K562 (cell line): Measurements from ENCODE around the gene PARK7. TPM values are rescaled to one million over a fixed set of nuclear protein-coding genes. Genes with fewer than 3 reads are reported as not detected.

Source experiments
- BCL6 ChIP-seq: fragments of 250-450 bp; sonication (Bioruptor Pico); IDR thresholded peaks from 2 replicates; pipeline ENCODE4 v1.4.0; 2020
- E2F6 ChIP-seq, 2 experiments: IDR thresholded peaks; 2 replicates each; pipeline ENCODE4 v1.6.1; 2011; ENCODE audit warnings: borderline replicate concordance in 1 of 2, control low read depth in 1 of 2, low read depth in 1 of 2, low read length in 1 of 2, mild to moderate bottlenecking in 1 of 2, mixed read lengths in 1 of 2, moderate library complexity in 1 of 2; ENCODE audit not compliant: insufficient read depth in 1 of 2, insufficient read length in 1 of 2, poor library complexity in 1 of 2, severe bottlenecking in 1 of 2; ENCODE audit errors: extremely low read depth in 1 of 2
- HDAC6 ChIP-seq: IDR thresholded peaks from 2 replicates; pipeline ENCODE4 v1.6.1; 2012; ENCODE audit warnings: low read depth, mild to moderate bottlenecking, control low read depth, inconsistent platforms, low read length, moderate library complexity
- HMBOX1 ChIP-seq: sonication (generic); IDR thresholded peaks from 2 replicates; pipeline ENCODE4 v1.6.1; 2016
- MAFG ChIP-seq: fragments of 450-650 bp; conservative IDR thresholded peaks from 2 replicates; pipeline ENCODE4 v1.6.1; 2016; ENCODE audit warnings: missing genetic modification characterization, missing compliant biosample characterization
- MEF2D ChIP-seq: conservative IDR thresholded peaks from 2 replicates; pipeline ENCODE4 v1.6.1; 2016; ENCODE audit warnings: low read depth, missing genetic modification characterization, missing compliant biosample characterization
- PYGO2 ChIP-seq: fragments of 450-650 bp; IDR thresholded peaks from 2 replicates; pipeline ENCODE4 v1.6.1; 2016; ENCODE audit warnings: mild to moderate bottlenecking, missing genetic modification characterization, moderate library complexity, missing compliant biosample characterization
- RBFOX2 ChIP-seq: fragments of 200-400 bp; formaldehyde crosslinking; IDR thresholded peaks from 2 replicates; pipeline ENCODE4 v1.6.1; 2017; ENCODE audit warnings: low read depth, mild to moderate bottlenecking, low read length, moderate library complexity
- RBM17 ChIP-seq: fragments of 200-400 bp; formaldehyde crosslinking; IDR thresholded peaks from 2 replicates; pipeline ENCODE4 v1.6.1; 2017; ENCODE audit warnings: low read depth, mild to moderate bottlenecking, low read length, borderline replicate concordance
- RBM25 ChIP-seq: fragments of 200-400 bp; formaldehyde crosslinking; IDR thresholded peaks from 2 replicates; pipeline ENCODE4 v1.6.1; 2018; ENCODE audit warnings: low read length, low read depth, moderate library complexity; ENCODE audit not compliant: severe bottlenecking
- RCOR1 ChIP-seq, 2 experiments: IDR thresholded peaks; 2 replicates each; pipeline ENCODE4 v1.6.1; 2012; ENCODE audit warnings: low read depth in 2 of 2, low read length in 2 of 2, borderline replicate concordance in 1 of 2, improper control_type of control experiment in 1 of 2
- SAP30 ChIP-seq: fragments of 200-600 bp; sonication (generic); IDR thresholded peaks from 2 replicates; pipeline ENCODE4 v1.6.1; 2012; ENCODE audit warnings: borderline replicate concordance, low read depth, mild to moderate bottlenecking, moderate library complexity, low read length, control low read depth, inconsistent platforms; ENCODE audit not compliant: insufficient read depth, poor library complexity, severe bottlenecking
- SUPT5H ChIP-seq: fragments of 450-650 bp; IDR thresholded peaks from 2 replicates; pipeline ENCODE4 v1.6.1; 2016
- THRA ChIP-seq: fragments of 450-650 bp; IDR thresholded peaks from 2 replicates; pipeline ENCODE4 v1.6.1; 2017; ENCODE audit warnings: mild to moderate bottlenecking, moderate library complexity
- YY1 ChIP-seq, 3 experiments: IDR thresholded peaks; 2 replicates each; pipeline ENCODE4 v1.6.1; 2011; ENCODE audit warnings: low read length in 2 of 3, mild to moderate bottlenecking in 2 of 3, moderate library complexity in 2 of 3, borderline replicate concordance in 1 of 3, control low read depth in 1 of 3, low read depth in 1 of 3; ENCODE audit not compliant: insufficient read depth in 3 of 3, insufficient replicate concordance in 2 of 3, control insufficient read depth in 1 of 3, insufficient read length in 1 of 3; ENCODE audit errors: extremely low read depth in 1 of 3
- ZBTB8A ChIP-seq: fragments of 450-650 bp; IDR thresholded peaks from 2 replicates; pipeline ENCODE4 v1.6.1; 2018; ENCODE audit warnings: mild to moderate bottlenecking, moderate library complexity; ENCODE audit not compliant: partially characterized antibody
- ZNF175 ChIP-seq: fragments of 200-800 bp; sonication (Bioruptor generic); IDR thresholded peaks from 2 replicates; pipeline ENCODE4 v1.6.1; 2016; ENCODE audit warnings: low read depth, mild to moderate bottlenecking, missing genetic modification characterization, missing compliant biosample characterization
- ZNF212 ChIP-seq: fragments of 450-650 bp; formaldehyde crosslinking; IDR thresholded peaks from 2 replicates; pipeline ENCODE4 v1.4.0; 2020; ENCODE audit warnings: mild to moderate bottlenecking
- ZNF232 ChIP-seq: sonication (generic); formaldehyde crosslinking; IDR thresholded peaks from 2 replicates; pipeline ENCODE4 v1.8.0; 2022; ENCODE audit warnings: mild to moderate bottlenecking, missing genetic modification reagents
- ZNF347 ChIP-seq: fragments of 450-650 bp; formaldehyde crosslinking; IDR thresholded peaks from 2 replicates; pipeline ENCODE4 v1.4.0; 2020; ENCODE audit warnings: low read depth, mild to moderate bottlenecking, moderate library complexity
- ZNF57 ChIP-seq: fragments of 450-650 bp; formaldehyde crosslinking; IDR thresholded peaks from 2 replicates; pipeline ENCODE4 v1.4.0; 2020; ENCODE audit warnings: mild to moderate bottlenecking, moderate library complexity
- ZNF696 ChIP-seq: fragments of 250-450 bp; sonication (Bioruptor Pico); conservative IDR thresholded peaks from 2 replicates; pipeline ENCODE4 v1.4.0; 2020; ENCODE audit warnings: mild to moderate bottlenecking, moderate library complexity
- ZNF75A ChIP-seq: fragments of 450-650 bp; formaldehyde crosslinking; IDR thresholded peaks from 2 replicates; pipeline ENCODE4 v1.4.0; 2020; ENCODE audit warnings: mild to moderate bottlenecking
- ZNF764 ChIP-seq: fragments of 250-450 bp; sonication (Bioruptor Pico); IDR thresholded peaks from 2 replicates; pipeline ENCODE4 v1.4.0; 2020; ENCODE audit warnings: low read depth, mild to moderate bottlenecking, moderate library complexity
- polyA plus RNA-seq, 8 experiments: library from polyadenylated mRNA; depleted of rRNA in 4 of 8; stranded (reverse) in 5 of 8; unstranded in 3 of 8; fragments of >200 nt; fragmentation: Nextera tagmentation in 2 of 8; fragmentation: Illumina TruSeq in 1 of 8; extraction: Ambion mirVana in 2 of 8; extraction: Trizol in 1 of 8; gene quantifications; 2 replicates each; pipeline versions ENCODE4 v1.2.1 to v1.2.3, GENCODE V29; 2011 to 2014; ENCODE audit warnings: inconsistent platforms in 1 of 8, missing spikeins in 1 of 8
- total RNA-seq, 7 experiments: library from RNA; depleted of rRNA in 6 of 7; stranded (reverse); fragments of >200 nt in 6 of 7; fragmentation: Illumina TruSeq in 2 of 7; extraction: Trizol in 2 of 7; gene quantifications; 2 replicates each; pipeline versions ENCODE4 v1.2.1 to v1.2.3, GENCODE V29; 2011 to 2021; ENCODE audit warnings: low replicate concordance in 1 of 7

Gene PARK7
- total and polyA plus RNA-seq, 9 of the 15 experiments (the other 6 are each of a cell fraction or from before 2014, with no cell fraction given), result 374 to 1,298 (median 484) TPM

- peak; percentile 87 for TF ChIP-seq RBFOX2
- TF ChIP-seq ZNF232, result peak; percentile 88
- peak in 1 of 3 experiments; percentile 35 for TF ChIP-seq YY1 (IDR thresholded peaks at IDR 0.05; ENCODE audit: borderline replicate concordance in 1 of 3, control insufficient read depth in 1 of 3, extremely low read depth in 1 of 3, insufficient read depth in 3 of 3, insufficient read length in 1 of 3, insufficient replicate concordance in 2 of 3, low read depth in 1 of 3, low read length in 2 of 3)
- no peak for TF ChIP-seq SAP30
- TF ChIP-seq THRA, result no peak
- peak; percentile 100 for TF ChIP-seq RBM25
- TF ChIP-seq ZNF696 (CRISPR knock-in tag), result no peak
- no peak for TF ChIP-seq HMBOX1
- TF ChIP-seq ZNF57 (CRISPR knock-in tag), result no peak
- TF ChIP-seq RCOR1 (IDR thresholded peaks at IDR 0.05; ENCODE audit: borderline replicate concordance in 1 of 2, low read depth in 2 of 2, low read length in 2 of 2), result peak in 1 of 2 experiments; percentile 42; a peak in 1 of 4 replicates
- no peak for TF ChIP-seq SUPT5H
- no peak for TF ChIP-seq MAFG (tag)
- peak; percentile 99 for TF ChIP-seq E2F6 (IDR thresholded peaks at IDR 0.05; ENCODE audit: borderline replicate concordance in 1 of 2, extremely low read depth in 1 of 2, insufficient read depth in 1 of 2, insufficient read length in 1 of 2, low read depth in 1 of 2, low read length in 1 of 2, poor library complexity in 1 of 2, severe bottlenecking in 1 of 2)
- no peak for TF ChIP-seq ZNF75A (CRISPR knock-in tag)
- no peak for TF ChIP-seq ZNF347 (CRISPR knock-in tag)
- no peak for TF ChIP-seq RBM17
- no peak for TF ChIP-seq BCL6 (CRISPR knock-in tag)
- TF ChIP-seq ZNF212 (CRISPR knock-in tag), result no peak
- peak; percentile 51; the same call in 1 of the 2 replicates for TF ChIP-seq ZNF175 (CRISPR knock-in tag)
- no peak for TF ChIP-seq PYGO2 (tag)
- TF ChIP-seq ZNF764 (CRISPR knock-in tag), result no peak
- TF ChIP-seq ZBTB8A, result no peak
- peak; percentile 56; the same call in 1 of the 2 replicates for TF ChIP-seq MEF2D (tag)
- TF ChIP-seq HDAC6, result no peak
Observed at GRCh38 chr1:8026153-8026975, 64.9 kb downstream of the PARK7 start, which contains the start of gene ERRFI1 (continued).
